GM12801 (cell line): ENCODE data around the gene GRIA1.

Source experiments
- TF ChIP-seq, protein P1 (sequence below): IDR thresholded peaks from one replicate; pipeline ENCODE4 v1.5.1; 2011; ENCODE audit warnings: control low read depth; ENCODE audit not compliant: insufficient read length; ENCODE audit errors: extremely low read depth

The GRIA1 gene

GRCh38 chr5:153700940-153701339 is 210.5 kb downstream of the GRIA1 start:
- TF ChIP-seq, protein P1, sequence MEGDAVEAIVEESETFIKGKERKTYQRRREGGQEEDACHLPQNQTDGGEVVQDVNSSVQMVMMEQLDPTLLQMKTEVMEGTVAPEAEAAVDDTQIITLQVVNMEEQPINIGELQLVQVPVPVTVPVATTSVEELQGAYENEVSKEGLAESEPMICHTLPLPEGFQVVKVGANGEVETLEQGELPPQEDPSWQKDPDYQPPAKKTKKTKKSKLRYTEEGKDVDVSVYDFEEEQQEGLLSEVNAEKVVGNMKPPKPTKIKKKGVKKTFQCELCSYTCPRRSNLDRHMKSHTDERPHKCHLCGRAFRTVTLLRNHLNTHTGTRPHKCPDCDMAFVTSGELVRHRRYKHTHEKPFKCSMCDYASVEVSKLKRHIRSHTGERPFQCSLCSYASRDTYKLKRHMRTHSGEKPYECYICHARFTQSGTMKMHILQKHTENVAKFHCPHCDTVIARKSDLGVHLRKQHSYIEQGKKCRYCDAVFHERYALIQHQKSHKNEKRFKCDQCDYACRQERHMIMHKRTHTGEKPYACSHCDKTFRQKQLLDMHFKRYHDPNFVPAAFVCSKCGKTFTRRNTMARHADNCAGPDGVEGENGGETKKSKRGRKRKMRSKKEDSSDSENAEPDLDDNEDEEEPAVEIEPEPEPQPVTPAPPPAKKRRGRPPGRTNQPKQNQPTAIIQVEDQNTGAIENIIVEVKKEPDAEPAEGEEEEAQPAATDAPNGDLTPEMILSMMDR = no peak

DNA sequence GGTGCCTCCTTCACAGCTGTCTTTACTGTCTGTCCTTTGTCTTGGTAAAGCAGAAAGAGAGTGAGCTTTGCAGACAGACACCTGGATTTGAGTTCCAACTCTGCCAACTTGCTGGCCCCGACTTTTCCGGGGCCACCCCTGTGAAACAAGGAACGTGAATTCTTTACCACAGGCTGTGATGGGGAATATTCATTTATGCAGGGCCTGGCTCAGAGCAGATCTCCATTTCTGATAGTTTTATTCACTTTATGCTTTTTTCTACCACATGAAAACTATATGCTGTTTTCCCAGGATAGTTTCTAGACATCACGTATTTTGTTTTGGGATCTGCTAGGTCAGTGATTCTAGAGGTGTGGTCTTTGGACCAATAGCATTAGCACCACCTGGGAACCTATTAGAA is 211.8 kb downstream of the GRIA1 start:
- TF ChIP-seq, protein P1 = no peak

- TF ChIP-seq, protein P1 = no peak
Measured at GRCh38 chr5:153704110-153704509, 213.6 kb downstream of the GRIA1 start.

DNA sequence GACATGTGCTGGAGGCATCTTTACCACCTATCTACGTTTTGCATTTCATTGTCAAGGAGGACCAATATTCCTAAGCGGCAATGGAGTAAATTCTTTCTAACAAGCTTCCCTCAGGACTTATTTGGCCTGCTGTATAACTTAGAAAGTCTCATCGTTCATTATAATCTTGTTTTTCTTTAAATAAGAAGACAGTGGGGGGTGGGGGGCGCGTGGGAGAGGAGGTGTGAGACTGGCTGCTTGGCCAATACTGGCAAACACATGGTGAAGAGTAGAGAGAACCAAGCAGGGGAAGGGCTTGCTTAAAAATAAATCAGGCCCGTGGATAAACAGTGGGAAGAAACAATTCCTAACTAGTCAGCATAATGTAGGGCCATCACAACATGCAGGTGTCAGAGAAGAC is 217.2 kb downstream of the GRIA1 start:
- TF ChIP-seq, protein P1 = no peak

- TF ChIP-seq, protein P1 = no peak
Measured at GRCh38 chr5:153711755-153712154, 221.3 kb downstream of the GRIA1 start.

DNA sequence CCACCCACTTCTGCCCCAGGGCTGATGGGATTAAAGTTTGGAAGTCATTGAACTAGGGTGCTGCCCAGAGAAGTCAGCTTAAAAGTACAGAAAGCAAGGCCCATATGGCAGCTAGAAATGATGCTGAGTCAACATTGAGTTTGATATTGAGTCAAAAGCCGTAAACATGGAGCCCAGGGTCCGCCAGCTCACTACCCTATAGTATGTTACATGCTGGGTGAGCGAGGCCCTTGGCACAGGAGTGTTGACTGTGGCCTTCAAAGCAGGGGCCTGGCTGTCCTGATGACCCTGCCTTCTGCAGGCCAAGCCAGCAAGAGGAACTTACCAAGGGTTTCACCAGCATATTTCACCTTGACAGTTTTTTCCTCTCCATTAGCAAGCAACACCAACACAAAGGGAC is 222.5 kb downstream of the GRIA1 start:
- TF ChIP-seq, protein P1 = no peak

DNA sequence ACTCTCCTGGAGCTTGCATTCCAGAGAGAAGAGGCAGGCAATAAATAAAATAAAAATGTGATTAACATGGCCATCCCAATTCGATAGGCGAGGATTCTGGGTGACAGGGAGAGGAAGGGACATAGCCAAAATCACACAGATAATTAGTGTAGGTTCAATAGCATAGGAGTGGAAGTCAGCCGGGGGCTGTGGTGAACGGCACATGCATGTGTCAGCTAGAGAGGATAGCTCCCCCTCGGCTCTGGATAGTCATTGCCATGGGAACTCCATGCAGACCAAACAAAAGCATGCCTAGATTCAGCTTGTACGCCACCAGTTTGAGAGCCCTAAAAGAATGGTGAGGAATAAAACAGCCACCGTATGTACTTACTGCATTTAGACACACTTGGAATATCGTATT is 223.5 kb downstream of the GRIA1 start:
- TF ChIP-seq, protein P1 = no peak

DNA sequence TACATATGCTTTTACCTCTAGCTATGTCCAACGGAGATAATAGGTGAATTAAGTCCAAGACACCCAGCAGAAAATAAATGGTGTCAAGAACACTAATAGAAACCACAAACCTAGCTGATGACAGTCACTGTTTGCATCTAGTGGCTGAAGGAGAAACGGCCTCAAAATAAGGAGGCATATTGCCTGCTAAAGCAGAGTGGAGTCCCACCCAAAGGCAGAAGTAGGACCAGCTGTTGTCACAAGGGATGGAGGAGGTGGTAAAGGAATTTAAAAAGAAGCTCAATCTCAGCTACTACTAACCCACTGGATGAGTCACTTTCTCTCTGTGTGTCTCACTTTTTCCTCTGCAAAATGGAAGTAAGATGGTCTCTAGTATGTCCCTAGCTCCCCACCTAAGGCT is 224.3 kb downstream of the GRIA1 start:
- TF ChIP-seq, protein P1 = no peak
